Measurements from ENCODE around the gene PIEZO2.
A peak's percentile ranks its signal among the peaks of the same experiment; 100 is the strongest.

The PIEZO2 gene

GRCh38 chr18:10834128-10834815 lies 315.1 kb downstream of the PIEZO2 start:
- DNase-seq: no peak

- no peak for DNase-seq
These were observed 315.7 kb downstream of the PIEZO2 start for GRCh38 chr18:10833656-10834055.

DNA sequence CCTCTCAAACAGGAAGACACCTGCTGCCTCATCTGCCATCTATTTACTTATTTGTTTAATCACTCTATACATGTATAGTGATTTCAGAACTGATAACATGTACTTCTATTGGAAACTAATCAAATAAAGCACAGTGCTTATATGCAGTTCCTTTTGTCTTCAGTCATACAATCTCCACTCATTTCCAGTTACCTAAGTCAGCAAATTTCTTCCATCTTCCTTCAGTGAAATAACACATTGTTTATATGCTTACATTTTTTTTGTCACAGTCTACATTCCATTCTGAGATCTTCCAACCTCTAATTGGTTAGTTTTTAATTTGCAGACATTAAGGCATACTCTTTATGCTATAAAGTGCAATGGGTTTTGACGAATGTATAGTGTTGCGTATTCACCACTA lies 323.0 kb downstream of the PIEZO2 start:
- DNase-seq: no peak

- DNase-seq: no peak
These were observed 326.9 kb downstream of the PIEZO2 start for GRCh38 chr18:10822456-10822855.

GRCh38 chr18:10820681-10821080 lies 328.7 kb downstream of the PIEZO2 start:
- no peak for DNase-seq

GRCh38 chr18:10814336-10814735 lies 335.0 kb downstream of the PIEZO2 start:
- no peak for DNase-seq

- DNase-seq: no peak
These were observed 343.7 kb downstream of the PIEZO2 start for GRCh38 chr18:10805587-10806118.

GRCh38 chr18:10804126-10804525 lies 345.2 kb downstream of the PIEZO2 start:
- no peak for DNase-seq

DNA sequence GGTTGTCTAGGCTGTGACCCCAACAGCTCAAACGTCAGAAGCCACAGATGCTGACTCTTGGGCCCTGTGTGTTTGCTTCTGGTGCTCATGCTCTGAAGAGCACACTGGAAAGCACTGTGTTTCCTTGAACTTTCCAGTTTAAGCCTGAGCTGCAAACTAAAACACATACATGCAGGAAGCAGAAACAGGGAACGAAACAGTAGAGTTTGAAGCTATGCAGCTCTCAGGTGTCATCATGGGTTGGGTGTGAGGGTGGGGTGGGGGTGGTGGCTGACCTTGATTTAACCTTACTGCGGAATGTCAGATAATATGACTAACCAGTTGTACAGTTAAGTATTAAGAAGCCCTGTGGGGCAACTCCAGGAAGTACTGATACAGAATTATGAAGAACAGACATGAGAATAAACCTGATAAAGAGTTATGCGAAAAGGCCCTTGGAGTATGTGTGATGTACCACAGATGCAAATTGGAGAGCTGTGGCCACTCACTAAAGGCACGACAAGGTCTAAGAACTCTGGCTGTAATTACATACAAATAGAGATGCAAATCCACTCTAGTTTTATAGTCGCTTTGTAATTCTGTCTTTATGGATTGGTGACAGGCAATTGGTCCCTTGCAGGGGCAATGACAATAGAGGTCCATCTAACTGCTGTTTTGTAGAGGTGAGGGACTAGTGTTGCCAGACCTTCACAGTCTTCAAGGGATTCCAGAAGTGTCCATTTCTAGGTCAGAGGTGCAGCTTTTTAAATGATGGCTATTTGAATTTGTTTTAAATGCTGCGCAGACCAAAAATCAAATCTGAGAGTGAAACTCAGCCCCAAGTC lies 350.4 kb downstream of the PIEZO2 start:
- no peak for DNase-seq

- no peak for DNase-seq
These were observed 351.5 kb downstream of the PIEZO2 start for GRCh38 chr18:10797896-10798295.

- DNase-seq: no peak
These were observed 354.6 kb downstream of the PIEZO2 start for GRCh38 chr18:10794771-10795170.

DNA sequence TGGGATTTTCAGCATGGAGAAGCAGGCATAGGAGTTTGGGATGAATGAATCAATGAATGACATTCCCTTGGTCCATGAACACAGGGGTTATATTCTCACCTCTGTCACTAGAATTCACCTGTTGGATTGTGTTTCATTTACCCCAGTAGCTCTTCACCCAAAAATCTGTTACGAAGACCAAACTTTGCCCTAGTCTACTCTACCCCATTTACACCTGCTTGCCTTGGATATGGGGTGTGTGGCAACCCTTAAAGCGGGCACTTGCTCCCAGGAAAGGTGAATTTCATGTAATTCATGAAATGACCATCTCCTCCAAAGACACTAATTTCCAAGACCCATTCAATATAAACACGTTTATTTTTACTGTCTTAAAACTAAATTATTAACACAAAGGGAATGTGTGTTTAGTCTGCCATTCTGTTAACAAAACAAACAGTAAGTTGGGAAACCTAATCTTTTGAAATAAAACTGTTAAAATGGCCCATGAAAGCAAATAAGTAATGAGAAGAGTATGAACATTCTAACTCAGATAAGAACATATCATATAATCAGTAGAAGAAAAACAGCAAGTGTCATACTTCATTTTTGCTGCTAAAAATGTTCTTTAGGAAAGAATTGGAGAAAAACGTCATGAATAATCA lies 355.5 kb downstream of the PIEZO2 start:
- DNase-seq: no peak

DNA sequence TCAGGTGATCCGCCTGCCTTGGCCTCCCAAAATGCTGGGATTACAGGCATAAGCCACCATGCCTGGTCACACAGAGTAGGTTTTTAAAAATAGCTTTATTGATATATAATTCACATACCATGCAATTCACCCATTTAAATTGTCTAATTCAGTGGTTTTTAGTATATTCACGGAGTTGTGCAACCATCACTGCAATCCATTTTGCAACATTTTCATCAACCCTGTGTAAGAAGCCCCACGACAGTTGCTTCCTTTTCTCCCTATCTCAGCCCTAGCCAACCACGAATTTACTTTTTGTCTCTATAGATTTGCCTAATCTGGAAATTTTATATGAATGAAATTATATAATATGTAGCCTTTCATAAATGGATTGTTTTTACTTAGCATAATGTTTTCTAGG lies 357.2 kb downstream of the PIEZO2 start:
- no peak for DNase-seq

DNA sequence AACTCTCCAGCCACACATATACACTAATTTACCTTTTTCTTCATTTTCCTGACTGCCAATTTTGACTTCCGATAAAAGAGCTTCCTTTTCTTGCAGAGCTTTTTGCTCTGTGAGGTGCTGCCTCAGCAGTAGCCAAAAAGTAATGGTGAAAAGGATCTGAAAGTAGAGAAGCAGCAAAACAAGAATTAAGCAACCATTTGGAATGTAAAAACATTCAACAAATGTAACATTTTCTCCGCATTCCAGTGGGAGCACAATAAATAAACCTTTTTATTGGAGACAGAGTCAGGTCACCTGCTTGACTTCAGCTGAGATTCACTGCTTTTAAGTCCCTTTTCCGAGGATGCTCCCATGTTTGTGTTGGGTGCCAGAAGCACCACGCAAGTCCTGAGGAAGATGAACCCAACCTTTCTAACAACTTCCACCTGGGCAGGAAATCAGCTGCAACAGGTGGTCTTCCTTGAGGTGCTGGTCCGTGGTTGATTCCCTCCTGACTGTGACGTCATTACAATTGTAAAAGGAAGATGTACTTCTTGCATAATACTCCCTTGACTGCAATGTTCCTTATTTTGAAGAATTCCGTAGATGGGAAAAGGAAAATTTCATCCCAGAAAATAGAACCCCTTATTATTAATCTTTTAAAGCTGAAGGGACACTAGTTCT lies 358.1 kb downstream of the PIEZO2 start:
- DNase-seq: no peak

GRCh38 chr18:10789180-10789579 lies 360.2 kb downstream of the PIEZO2 start:
- DNase-seq: no peak

- peak; percentile 94 for DNase-seq
These were observed 362.0 kb downstream of the PIEZO2 start for GRCh38 chr18:10787293-10787901.

DNA sequence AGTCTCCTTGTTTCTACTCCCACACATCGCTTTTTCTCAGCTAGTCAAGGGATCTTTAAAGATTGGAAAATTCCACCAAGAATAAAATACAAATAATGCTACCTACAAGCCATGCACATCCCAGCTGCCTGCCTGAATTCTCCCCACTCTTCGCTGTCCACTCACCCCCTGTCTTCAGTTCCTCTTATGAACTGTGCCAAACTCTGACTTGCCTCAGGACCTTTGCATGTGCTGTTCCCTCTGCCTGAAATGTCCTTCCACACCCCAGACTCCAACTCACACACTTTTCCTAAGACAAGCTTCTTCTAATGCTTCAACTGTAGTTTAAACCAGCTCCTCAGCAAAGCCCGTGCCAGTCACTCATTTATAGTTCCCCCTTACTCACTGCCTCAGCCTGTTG lies 363.6 kb downstream of the PIEZO2 start:
- DNase-seq: no peak

GRCh38 chr18:10784596-10785202 lies 364.7 kb downstream of the PIEZO2 start:
- no peak for DNase-seq

DNA sequence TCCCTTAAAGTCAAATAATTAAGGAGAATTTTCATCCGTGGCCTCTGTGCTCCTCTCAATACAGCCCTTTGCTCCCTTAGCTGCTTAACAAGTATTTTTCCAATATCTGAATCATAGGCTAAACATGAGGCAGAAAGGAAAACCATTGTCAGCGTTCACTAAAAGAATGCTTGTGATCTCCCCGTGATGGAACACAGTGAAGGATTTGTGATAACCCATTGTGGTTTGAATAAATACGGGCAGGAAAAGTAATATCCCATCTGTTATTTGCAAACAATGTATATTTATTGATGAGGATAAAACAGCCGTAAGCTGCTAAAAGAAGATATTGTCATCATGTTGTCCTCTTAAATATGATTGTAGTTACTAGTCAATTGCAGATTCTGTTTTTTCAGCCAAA lies 365.4 kb downstream of the PIEZO2 start:
- no peak for DNase-seq

DNA sequence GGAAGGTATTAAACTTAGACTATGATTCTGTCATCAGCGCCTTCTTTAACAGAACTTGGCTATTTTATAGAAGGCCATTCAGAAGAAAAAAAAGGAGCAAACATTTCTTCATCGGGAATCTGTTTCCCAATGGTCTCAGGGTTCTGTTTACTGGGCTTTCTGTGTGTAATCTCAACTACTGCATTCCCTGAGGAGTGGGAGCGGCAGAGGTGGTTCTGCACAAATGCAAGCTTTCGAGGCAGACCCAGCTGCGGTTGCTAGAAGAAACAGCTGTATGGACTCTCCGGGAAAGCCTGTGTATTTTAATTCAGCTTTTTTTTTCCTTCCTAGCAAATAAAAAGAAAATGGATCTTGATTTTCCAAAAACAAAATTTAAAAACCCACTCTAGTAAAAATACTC lies 372.9 kb downstream of the PIEZO2 start:
- DNase-seq: no peak

GRCh38 chr18:10775026-10775425 lies 374.3 kb downstream of the PIEZO2 start:
- DNase-seq: no peak

DNA sequence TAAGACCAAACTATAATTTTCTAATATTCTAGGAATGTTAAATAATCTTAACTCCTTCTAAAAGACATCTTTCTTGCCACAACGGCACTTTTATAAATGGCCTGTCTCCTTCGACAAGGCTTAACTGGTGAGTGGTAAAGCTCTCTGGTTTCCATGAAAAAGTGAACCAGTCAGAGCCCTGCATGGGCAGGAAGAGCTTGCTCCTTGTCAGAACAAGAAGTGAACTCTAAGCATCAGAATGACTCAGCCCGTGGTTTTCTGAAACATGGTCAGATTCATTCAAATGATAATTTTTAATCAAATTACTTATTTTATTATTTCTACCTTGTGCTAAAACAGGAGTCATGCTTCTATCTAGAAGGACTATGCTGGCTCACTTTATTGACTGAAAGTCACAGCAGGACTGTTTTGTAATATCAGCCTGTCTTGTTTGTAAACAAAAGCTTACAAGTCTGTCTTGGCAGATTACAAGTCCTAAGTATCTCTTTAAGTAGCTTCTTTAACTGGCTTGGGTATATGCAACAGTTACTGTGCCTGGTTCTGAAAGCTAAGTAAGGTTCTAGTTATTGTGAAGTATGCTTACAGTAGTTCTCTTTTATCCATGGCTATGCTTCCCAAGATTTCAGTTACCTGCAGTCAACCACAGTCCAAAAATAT lies 378.2 kb downstream of the PIEZO2 start:
- no peak for DNase-seq

Measured in stimulated activated CD4-positive, alpha-beta T cell treated with anti-CD3 and anti-CD28 coated beads, Interleukin-15, amount 100 ng/mL, for 24 hours (primary cell).